ENCODE results near the gene TRMT1. TPM values are rescaled to one million over a fixed set of nuclear protein-coding genes. Genes with fewer than 3 reads are reported as not detected.

The TRMT1 gene
- total RNA-seq, 4 donors from 2014 or later: 23.2 to 99.4 (median 33.6) TPM

DNA sequence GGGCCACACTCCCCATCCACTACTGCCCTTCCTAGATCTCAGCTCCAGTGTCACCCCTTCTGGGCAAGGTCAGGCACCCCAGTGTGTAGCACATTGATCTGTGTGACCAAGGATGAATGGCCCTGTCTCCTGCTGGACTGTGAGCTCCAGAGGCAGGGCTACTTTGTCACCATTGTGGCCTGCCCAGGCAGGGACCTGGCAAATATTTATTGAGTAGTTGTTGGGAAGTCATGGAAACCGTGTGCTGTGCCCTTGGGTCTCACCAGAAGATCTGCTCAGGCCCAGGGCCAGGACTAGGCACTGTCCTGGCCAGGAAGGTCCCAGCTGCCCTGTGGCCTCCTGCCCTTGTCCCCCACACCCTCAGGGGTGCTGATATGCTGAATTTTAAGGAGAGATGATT lies 12.0 kb upstream of the TRMT1 start:
- Histone ChIP-seq H3K36me3 (no peaks in the 10 kb centered on the region), H3K9me3 (no peaks in the 10 kb centered on the region), H3K4me3 (no peak overlapping the region), H3K27me3 (no peaks in the 10 kb centered on the region), H3K4me1 (no peaks in the 10 kb centered on the region), H3K27ac (no peak overlapping the region)
- DNase-seq: no peak
- TF ChIP-seq, protein P1, sequence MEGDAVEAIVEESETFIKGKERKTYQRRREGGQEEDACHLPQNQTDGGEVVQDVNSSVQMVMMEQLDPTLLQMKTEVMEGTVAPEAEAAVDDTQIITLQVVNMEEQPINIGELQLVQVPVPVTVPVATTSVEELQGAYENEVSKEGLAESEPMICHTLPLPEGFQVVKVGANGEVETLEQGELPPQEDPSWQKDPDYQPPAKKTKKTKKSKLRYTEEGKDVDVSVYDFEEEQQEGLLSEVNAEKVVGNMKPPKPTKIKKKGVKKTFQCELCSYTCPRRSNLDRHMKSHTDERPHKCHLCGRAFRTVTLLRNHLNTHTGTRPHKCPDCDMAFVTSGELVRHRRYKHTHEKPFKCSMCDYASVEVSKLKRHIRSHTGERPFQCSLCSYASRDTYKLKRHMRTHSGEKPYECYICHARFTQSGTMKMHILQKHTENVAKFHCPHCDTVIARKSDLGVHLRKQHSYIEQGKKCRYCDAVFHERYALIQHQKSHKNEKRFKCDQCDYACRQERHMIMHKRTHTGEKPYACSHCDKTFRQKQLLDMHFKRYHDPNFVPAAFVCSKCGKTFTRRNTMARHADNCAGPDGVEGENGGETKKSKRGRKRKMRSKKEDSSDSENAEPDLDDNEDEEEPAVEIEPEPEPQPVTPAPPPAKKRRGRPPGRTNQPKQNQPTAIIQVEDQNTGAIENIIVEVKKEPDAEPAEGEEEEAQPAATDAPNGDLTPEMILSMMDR (IDR thresholded peaks at IDR 0.05): no peak
- no peak for TF ChIP-seq POLR2A (IDR thresholded peaks at IDR 0.05)
- intact Hi-C loops (cut with DNase I; ENCODE audit: low total_unique reads): no loop called here

DNA sequence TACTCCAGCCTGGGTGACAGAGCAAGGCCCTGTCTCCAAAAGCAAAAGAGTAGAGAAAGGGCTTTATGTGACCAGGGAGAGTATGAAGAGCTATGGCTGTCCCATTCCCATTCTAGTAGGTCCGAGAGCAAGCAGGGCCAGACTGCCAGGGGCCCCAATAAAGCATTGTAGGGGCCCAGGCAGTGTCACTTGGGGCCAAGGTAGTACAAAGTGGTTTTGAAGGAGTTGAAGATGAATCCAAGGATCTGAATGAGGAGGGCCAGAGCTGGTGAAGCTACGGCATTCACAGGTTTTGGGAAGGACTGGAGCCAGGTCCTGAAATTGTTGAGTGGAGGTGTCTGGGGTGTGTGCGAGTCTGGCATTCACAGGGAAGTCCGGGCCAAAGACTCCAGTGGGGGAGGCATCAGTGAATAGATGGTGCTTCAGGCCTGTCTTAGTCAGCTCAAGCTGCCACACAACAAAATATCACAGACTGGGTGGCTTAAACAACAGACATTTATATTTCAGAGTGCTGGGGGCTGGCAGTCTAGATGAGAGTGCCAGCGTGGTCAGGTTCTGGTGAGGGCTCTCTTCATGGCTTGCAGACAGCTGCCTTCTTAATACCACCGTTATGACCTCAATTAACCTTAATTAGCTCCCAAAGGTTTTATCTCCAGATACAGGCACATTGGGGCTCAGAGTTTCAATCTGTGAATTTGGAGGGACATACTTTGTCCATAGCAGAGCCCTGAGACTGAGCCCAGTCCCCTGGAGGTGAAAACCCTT lies 11.5 kb upstream of the TRMT1 start:
- H3K9me3 ChIP-seq: no peaks in the 10 kb centered on the region
- no peaks in the 10 kb centered on the region for H3K36me3 ChIP-seq
- no peak overlapping the region for H3K4me3 ChIP-seq
- no peaks in the 10 kb centered on the region for H3K4me1 ChIP-seq
- intact Hi-C loops (cut with DNase I; ENCODE audit: low total_unique reads): no loop called here
- no peak overlapping the region for H3K27ac ChIP-seq
- no peak for DNase-seq
- H3K27me3 ChIP-seq: no peaks in the 10 kb centered on the region
- TF ChIP-seq, protein P1 (IDR thresholded peaks at IDR 0.05): no peak
- no peak for TF ChIP-seq POLR2A (IDR thresholded peaks at IDR 0.05)

DNA sequence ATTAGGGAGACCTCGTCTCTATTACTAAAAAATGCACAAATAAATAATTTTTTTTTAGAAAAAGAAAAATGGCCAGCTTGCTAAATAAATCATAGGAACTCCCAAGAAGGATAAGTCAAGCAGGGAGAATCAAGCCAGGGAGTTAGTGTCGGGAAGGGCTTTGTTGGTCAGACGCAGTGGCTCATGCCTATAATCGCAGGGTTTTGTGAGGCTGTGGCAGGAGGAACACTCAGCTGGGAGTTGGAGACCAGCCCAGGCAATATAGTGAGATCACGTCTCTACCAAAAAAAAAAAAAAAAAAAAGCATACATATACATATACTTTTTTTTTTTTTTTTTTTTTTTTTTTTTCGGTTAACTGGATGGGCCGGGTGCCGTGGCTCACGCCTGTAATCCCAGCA lies 10.5 kb upstream of the TRMT1 start:
- no peak for DNase-seq
- intact Hi-C loops (cut with DNase I; ENCODE audit: low total_unique reads): no loop called here
- Histone ChIP-seq H3K9me3 (no peaks in the 10 kb centered on the region), H3K27me3 (no peaks in the 10 kb centered on the region), H3K4me3 (no peak overlapping the region), H3K27ac (no peak overlapping the region), H3K36me3 (no peaks in the 10 kb centered on the region), H3K4me1 (no peaks in the 10 kb centered on the region)
- TF ChIP-seq, protein P1 (IDR thresholded peaks at IDR 0.05): no peak

DNA sequence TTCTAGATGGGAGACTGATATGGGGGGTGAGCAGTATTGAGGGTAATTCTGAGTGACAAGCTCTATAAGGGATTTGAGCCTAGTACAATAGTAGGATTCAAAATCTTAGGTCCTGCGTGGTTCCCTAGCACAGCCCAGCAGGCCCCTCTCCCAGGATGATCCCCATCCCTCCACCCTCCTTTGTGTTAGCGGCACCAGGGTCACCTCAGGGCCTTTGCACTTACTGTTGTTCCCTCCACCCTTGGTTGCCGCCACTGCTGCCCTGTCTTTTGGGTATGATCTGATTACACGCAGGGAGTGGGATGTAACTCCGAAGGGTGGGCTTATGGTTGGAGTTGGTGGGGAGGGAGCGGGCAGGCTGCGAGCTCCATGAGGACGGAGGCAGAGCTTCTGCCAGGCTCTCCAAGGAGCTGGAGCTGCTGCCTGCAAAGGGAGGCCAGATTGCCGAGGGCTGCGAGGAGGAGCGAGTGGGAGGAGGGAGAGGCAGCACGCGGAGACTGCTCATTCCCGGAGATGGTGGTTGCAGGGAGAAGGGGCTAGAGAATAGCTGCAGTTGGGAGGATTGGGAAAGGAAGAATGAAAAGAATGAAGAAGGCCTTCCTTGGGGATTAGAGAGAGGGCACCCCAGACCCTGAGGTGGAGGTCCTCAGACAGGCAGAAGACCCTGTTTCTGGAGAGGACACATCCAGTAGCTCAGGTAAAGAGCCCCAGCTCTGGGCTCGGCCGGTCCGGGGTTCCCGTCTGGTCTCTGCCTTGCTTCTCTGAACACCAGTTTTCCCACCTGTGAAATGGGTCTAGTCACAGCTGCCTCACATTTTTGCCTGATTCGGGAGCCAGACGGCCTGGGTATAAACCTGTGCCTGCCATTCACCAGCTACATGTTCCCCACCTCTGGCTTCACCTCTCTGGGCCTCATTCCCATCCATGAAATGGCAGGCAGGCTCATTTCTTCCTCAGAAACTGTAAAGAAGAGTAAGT lies 6.7 kb upstream of the TRMT1 start:
- Histone ChIP-seq H3K27ac (no peak overlapping the region), H3K9me3 (no peaks in the 10 kb centered on the region), H3K36me3 (no peaks in the 10 kb centered on the region), H3K4me3 (no peak overlapping the region), H3K27me3 (no peaks in the 10 kb centered on the region), H3K4me1 (peaks cover 0 to 14% of the 10 kb centered on the region in 2 donors)
- TF ChIP-seq POLR2A (IDR thresholded peaks at IDR 0.05): no peak
- TF ChIP-seq, protein P1 (IDR thresholded peaks at IDR 0.05): no peak
- no peak for DNase-seq
- intact Hi-C loops (cut with DNase I; ENCODE audit: low total_unique reads): no loop called here

All from uterus (tissue), 4 donors.